ENCODE measurements around the gene FKBP8.

GRCh38 chr19:18590273-18591272 lies 47.2 kb upstream of the FKBP8 start:
- TF ChIP-seq POLR2AphosphoS5 (IDR thresholded peaks at IDR 0.05; ENCODE audit: low read depth) (no peak), CTCF (IDR thresholded peaks at IDR 0.05; ENCODE audit: insufficient read depth, low read length) (no peak), GABPA (IDR thresholded peaks at IDR 0.05; ENCODE audit: low read depth) (no peak), REST (IDR thresholded peaks at IDR 0.05; ENCODE audit: insufficient replicate concordance, low read depth) (no peak)

Data from HL-60 (cell line).